Duodenal mucosa (tissue), 2 donors: ENCODE data around the gene EXOC2.

Experiments
- H3K27ac ChIP-seq: one replicate; pipeline ENCODE4 v1.7.0; 2013; ENCODE audit warnings: low read depth, low read length
- H3K27me3 ChIP-seq, 2 donors: one replicate each; pipeline ENCODE4 v1.7.0; 2013; ENCODE audit warnings: low read length in 2 of 2, control low read depth in 1 of 2; ENCODE audit not compliant: insufficient read depth in 2 of 2, control insufficient read depth in 1 of 2
- H3K36me3 ChIP-seq, 2 donors: one replicate each; pipeline ENCODE4 v1.7.0; 2013; ENCODE audit warnings: low read length in 2 of 2, control low read depth in 1 of 2; ENCODE audit not compliant: insufficient read depth in 2 of 2, control insufficient read depth in 1 of 2
- H3K4me1 ChIP-seq, 2 donors: one replicate each; pipeline ENCODE4 v1.7.0; 2013; ENCODE audit warnings: low read length in 2 of 2, control low read depth in 1 of 2; ENCODE audit not compliant: insufficient read depth in 2 of 2, control insufficient read depth in 1 of 2
- H3K4me3 ChIP-seq, 2 donors: one replicate each; pipeline ENCODE4 v1.7.0; 2013; ENCODE audit warnings: low read length in 2 of 2, low read depth in 1 of 2
- H3K9ac ChIP-seq, 2 donors: one replicate each; pipeline ENCODE4 v1.7.0; 2013; ENCODE audit warnings: low read length in 2 of 2, low read depth in 1 of 2
- H3K9me3 ChIP-seq, 2 donors: one replicate each; pipeline ENCODE4 v1.7.0; 2013; ENCODE audit warnings: low read length in 2 of 2, control low read depth in 1 of 2; ENCODE audit not compliant: control insufficient read depth in 1 of 2

Gene EXOC2

DNA sequence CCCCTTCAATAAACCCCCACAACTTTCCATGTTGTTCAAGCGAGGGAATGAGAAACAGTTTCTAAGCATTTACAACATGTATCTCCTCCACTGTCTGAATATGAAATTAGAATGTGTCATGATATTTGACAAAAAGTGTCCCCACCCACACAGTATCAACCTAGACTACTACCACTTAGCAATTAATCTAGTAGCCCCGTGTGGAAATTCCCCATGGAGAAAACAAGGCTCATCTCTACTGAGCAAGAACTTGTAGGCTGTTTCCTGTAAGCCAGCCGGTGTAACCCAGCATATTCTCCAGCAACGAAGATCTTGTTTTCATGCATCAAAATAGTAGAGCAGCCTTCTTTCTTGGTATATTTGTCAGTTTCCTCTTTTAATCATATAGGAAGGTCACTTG is 186.4 kb downstream of the EXOC2 start:
- H3K27ac ChIP-seq, result no peak overlapping the region
- no peaks in the 10 kb centered on the region for H3K9me3 ChIP-seq
- no peaks in the 10 kb centered on the region for H3K27me3 ChIP-seq
- H3K4me1 ChIP-seq, result no peaks in the 10 kb centered on the region
- H3K4me3 ChIP-seq, result no peak overlapping the region
- H3K9ac ChIP-seq, result no peak overlapping the region
- H3K36me3 ChIP-seq, result no peaks in the 10 kb centered on the region

DNA sequence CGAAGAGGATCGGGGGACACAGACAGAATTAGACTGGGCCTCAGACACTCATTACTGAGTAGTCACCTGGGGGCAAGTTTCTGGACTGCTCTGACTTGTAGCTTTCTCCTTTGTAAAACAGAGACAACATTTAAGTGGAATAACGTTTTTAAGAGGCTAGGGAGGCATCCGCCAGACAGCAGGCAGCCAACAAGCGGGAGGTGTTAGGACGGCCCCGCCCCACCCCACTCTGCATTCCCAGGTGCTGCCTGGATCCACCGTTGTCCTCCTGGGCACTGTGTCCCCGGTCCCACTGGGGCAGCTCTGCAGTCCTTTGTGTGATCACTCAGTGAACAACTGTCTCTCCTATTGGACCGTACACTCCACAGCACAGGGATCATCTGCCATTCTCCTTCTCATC is 187.6 kb downstream of the EXOC2 start:
- no peak overlapping the region for H3K27ac ChIP-seq
- no peaks in the 10 kb centered on the region for H3K36me3 ChIP-seq
- no peaks in the 10 kb centered on the region for H3K27me3 ChIP-seq
- no peaks in the 10 kb centered on the region for H3K9me3 ChIP-seq
- H3K9ac ChIP-seq, result no peak overlapping the region
- no peaks in the 10 kb centered on the region for H3K4me1 ChIP-seq
- H3K4me3 ChIP-seq, result no peak overlapping the region

DNA sequence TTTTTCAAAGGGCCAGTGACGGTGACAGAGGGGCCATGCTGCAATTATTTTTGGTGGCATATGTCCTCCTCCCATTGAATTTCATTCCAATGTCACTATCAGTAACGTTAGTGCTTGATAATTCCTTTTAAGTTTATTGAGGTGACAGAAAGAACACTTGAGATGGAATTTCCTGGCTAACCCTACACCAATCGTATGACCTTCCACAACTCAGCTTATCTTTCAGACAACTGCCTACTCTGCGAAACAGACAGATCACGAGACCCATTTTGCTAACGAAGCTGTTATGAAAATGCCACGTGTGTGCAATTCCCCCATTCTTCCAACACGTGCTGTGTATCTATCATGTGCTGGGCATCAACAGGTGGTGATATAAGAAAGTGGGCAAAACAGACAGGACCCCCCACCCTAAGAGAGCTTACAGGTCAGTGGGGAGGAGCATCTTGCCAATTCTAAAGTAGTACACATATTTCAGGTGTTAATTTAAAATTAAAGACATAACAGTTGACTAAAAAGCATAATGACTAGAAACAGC is 188.4 kb downstream of the EXOC2 start:
- Histone ChIP-seq H3K27me3 (no peaks in the 10 kb centered on the region), H3K4me3 (no peak overlapping the region), H3K27ac (no peak overlapping the region)

DNA sequence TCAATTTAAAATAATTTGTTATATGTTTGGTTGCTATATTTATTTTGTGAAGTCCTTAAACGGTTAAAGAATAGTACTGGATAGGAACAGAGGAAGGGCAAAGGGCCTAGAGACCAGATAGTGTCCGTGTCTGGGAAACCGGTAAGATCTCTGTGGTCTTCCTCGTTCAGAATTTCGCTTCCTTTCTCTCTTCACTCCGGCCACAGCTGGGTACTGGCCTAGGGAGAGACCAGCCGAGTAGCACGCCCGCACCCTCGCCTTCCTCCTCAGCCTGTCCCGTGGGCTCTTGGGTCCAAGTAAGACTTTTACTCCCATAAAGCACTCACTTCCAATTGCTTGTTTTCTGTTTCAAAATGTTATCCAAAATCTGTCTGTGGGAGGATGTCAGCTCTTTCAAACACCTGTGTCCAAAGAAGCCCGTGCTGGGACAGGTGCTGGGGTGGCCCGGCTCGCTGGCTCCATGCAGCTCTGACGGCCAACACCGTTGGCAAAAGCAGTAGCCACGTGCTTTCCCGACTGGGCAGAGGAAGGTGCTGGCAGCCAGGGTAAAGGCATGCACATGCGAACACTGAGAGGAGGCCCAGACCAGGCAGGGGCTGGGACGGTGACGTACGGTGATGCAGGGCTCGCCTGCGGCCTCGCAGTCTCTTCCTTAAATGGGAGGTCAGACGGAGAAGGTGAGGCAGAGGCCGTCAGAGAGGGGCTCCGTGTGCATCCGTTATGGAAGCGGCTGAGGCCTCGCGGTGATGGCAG is 189.2 kb downstream of the EXOC2 start:
- Histone ChIP-seq H3K4me3 (no peak overlapping the region), H3K27ac (no peak overlapping the region), H3K27me3 (no peaks in the 10 kb centered on the region), H3K36me3 (no peaks in the 10 kb centered on the region), H3K4me1 (peaks cover 0 to 2% of the 10 kb centered on the region in 2 donors), H3K9me3 (no peaks in the 10 kb centered on the region), H3K9ac (no peak overlapping the region)

More for the DNA sequence above, 188.4 kb downstream of the EXOC2 start:
- H3K9ac ChIP-seq, result no peak overlapping the region
- H3K4me1 ChIP-seq, result no peaks in the 10 kb centered on the region
- no peaks in the 10 kb centered on the region for H3K9me3 ChIP-seq
- H3K36me3 ChIP-seq, result no peaks in the 10 kb centered on the region

DNA sequence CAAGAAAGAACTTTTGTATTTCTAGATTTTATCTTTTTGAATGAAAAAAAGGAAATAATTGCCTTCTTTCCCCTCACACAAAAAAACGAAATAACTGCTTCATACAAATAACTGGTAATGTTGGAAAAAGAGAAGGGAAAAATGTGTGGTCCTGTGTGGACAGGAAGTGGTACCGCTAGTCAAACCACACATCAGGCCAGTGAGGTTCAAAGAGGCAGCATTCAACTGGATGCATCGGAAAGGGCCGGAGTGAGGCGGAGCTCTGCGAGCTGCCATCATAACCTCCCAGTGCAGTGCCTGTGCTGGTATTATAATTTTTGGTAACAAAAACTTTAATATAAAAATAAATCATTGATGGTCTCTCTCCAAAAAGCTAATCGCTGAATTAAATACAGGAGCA is 190.2 kb downstream of the EXOC2 start:
- Histone ChIP-seq H3K4me1 (peaks cover 0 to 5% of the 10 kb centered on the region in 2 donors), H3K27ac (no peak overlapping the region), H3K36me3 (no peaks in the 10 kb centered on the region), H3K4me3 (no peak overlapping the region), H3K9me3 (no peaks in the 10 kb centered on the region), H3K27me3 (no peaks in the 10 kb centered on the region), H3K9ac (no peak overlapping the region)

DNA sequence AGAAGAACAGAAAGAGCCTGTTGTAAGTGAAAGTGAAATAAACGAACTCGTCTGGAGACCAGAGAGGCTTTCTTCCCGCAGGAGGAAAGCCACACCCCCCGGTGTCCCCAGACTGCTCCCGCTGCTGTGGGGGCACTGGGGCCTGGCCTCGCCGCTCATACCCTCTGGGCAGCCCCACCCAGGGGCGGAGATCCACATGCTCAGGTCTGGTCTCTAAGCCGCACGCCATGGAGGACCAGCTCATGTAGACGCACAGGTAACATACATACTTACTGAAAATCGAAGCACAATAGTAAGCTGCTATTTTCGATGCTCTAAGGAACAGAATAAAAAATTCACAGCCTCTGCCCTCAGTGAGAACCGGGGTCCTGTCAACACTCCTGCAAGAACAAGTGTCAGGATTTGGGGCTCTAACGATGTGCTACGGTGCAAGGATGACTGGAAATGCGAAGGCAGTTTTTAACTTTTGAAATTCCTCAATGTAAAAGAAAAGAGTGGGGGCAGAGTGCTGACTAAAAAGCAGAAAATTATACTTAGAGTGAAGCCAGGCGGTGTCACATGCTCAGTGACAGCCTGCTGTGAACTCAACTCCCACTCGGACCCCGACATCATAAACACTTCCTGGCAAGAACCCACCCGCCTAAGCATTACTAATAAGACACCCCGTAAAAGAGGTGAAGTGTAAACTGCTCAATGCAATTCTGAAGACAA is 190.9 kb downstream of the EXOC2 start:
- Histone ChIP-seq H3K4me3 (peak overlapping the region; percentile 57 to 72), H3K27me3 (no peaks in the 10 kb centered on the region), H3K27ac (no peak overlapping the region), H3K36me3 (no peaks in the 10 kb centered on the region), H3K4me1 (peaks cover 0 to 5% of the 10 kb centered on the region in 2 donors), H3K9ac (no peak overlapping the region), H3K9me3 (no peaks in the 10 kb centered on the region)

DNA sequence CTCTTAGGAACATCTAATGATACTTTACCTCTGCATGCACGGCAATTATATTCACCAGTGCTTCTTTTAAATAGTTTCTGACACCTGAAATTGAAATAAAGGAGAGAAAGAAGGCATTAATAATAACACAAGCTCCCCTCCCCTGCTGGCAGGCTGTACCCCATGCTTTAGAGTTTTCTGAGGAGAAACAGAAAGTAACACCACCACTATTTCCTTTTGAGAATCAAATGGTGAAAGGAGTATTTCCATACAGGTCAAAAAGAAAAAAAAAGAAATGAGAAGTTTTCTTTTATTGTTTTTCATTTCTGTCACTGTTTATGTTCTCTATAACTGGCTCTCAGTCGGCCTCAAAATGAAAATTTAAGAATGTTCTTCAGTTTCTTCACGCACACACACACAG is 193.3 kb downstream of the EXOC2 start:
- Histone ChIP-seq H3K9me3 (no peaks in the 10 kb centered on the region), H3K27ac (no peak overlapping the region), H3K27me3 (no peaks in the 10 kb centered on the region), H3K4me1 (peaks cover 0 to 5% of the 10 kb centered on the region in 2 donors), H3K4me3 (no peak overlapping the region), H3K36me3 (peaks cover 0 to 5% of the 10 kb centered on the region in 2 donors), H3K9ac (no peak overlapping the region)

DNA sequence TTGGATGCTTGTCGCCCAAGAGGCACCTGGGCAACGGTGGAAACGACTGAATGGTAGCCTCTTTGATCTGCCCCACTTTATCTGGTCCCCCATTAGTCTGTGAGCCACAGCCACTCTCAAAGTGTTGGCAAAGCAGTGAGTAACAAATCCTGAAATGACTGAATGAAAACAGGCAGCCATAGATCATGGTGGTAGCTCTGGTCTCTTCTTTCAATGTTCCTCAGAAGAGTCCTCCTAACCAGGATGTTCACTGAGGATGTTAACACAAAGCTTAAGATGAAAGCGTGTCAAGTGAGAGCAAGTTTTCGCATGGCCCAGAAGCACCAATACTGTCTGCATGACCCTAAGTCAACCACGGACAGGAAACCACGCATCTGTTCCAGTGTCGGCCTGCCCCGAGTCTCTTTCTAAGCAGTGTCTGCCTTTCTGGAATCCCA is 194.1 kb downstream of the EXOC2 start:
- Histone ChIP-seq H3K9me3 (no peaks in the 10 kb centered on the region), H3K27ac (no peak overlapping the region), H3K9ac (no peak overlapping the region), H3K4me1 (peaks cover 0 to 5% of the 10 kb centered on the region in 2 donors), H3K4me3 (peak overlapping the region in 1 of 2 donors; percentile 7), H3K36me3 (peaks cover 0 to 5% of the 10 kb centered on the region in 2 donors), H3K27me3 (no peaks in the 10 kb centered on the region)

DNA sequence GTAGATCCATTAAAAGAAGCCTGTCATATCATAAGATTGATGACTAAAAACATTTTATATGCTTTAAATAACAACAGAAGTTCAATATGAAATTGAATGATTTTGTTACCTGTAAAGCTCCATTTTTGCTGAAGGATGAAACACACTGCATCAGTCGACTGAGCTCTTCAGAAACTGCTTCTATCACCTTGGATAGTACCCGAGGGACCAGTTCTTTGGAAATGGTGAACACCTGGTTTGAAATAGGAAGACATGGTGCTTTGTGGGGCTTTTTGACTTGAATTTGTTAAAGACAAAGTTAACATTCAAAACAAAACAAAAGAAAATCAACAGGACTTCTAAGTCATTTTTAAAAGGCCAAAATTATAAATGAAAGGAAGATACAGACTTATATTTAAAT is 195.7 kb downstream of the EXOC2 start:
- H3K36me3 ChIP-seq, result peaks cover 0 to 5% of the 10 kb centered on the region in 2 donors

DNA sequence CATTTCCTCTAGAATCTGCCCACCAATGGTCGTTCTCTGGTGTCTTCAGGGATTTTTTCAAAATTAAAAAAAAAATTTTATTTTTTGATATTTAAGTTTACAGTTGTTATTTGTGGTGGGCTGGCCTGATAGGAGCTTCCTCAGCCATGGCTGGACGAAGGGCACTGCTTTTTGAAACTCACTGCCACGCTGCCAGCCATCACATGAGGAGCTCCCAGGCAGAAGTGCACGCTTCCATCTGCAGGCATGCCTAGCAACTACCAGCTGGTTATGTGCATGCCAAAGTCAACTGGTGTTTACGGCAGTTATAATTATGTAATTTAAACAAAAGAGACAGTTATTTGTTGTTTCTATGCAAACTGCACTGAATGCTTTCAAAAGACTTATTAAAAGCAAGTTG is 196.3 kb downstream of the EXOC2 start:
- H3K36me3 ChIP-seq, result peaks cover 0 to 5% of the 10 kb centered on the region in 2 donors
- no peak overlapping the region for H3K4me3 ChIP-seq
- no peaks in the 10 kb centered on the region for H3K27me3 ChIP-seq
- peaks cover 0 to 5% of the 10 kb centered on the region in 2 donors for H3K4me1 ChIP-seq
- H3K27ac ChIP-seq, result no peak overlapping the region
- no peaks in the 10 kb centered on the region for H3K9me3 ChIP-seq
- no peak overlapping the region for H3K9ac ChIP-seq

More for the DNA sequence above, 195.7 kb downstream of the EXOC2 start:
- no peaks in the 10 kb centered on the region for H3K27me3 ChIP-seq
- no peak overlapping the region for H3K4me3 ChIP-seq
- no peak overlapping the region for H3K27ac ChIP-seq
- peaks cover 0 to 5% of the 10 kb centered on the region in 2 donors for H3K4me1 ChIP-seq
- H3K9me3 ChIP-seq, result no peaks in the 10 kb centered on the region
- H3K9ac ChIP-seq, result no peak overlapping the region
